Activated CD4-positive, alpha-beta T cell treated with anti-CD3 and anti-CD28 coated beads, Interleukin-2, amount 10 ng/mL, durations not matched to agents 7 days and 5 days (primary cell): ENCODE measurements around the gene C16orf90. TPM values are rescaled to one million over a fixed set of nuclear protein-coding genes. Genes with fewer than 3 reads are reported as not detected.
A peak's percentile ranks its signal among the peaks of the same experiment; 100 is the strongest.

Experiments used
- CTCF ChIA-PET: fragments of 350-600 bp; sonication (Branson Sonifier 250); formaldehyde crosslinking; loops from one replicate; lab custom pipeline; 2021; ENCODE audit warnings: antibody characterized with exemption; lab: Charles Lee
- POLR2A ChIA-PET: fragments of 350-600 bp; sonication (Branson Sonifier 250); formaldehyde crosslinking; loops from one replicate; lab custom pipeline; 2021; ENCODE audit warnings: antibody characterized with exemption; lab: Charles Lee
- DNase-seq: peaks from one replicate; pipeline ENCODE4 v3.0.0-alpha.2; 2020
- H3K27ac Mint-ChIP-seq: one replicate; pipeline ENCODE4 v1.8.0; 2021; ENCODE audit warnings: mild to moderate bottlenecking, moderate library complexity, mixed read lengths
- H3K27me3 Mint-ChIP-seq: one replicate; pipeline ENCODE4 v1.8.0; 2021; ENCODE audit warnings: mixed read lengths
- H3K36me3 Mint-ChIP-seq: one replicate; pipeline ENCODE4 v1.8.0; 2021; ENCODE audit warnings: low read depth, mixed read lengths
- H3K4me1 Mint-ChIP-seq: one replicate; pipeline ENCODE4 v1.8.0; 2021; ENCODE audit warnings: mixed read lengths
- H3K4me3 Mint-ChIP-seq: one replicate; pipeline ENCODE4 v1.8.0; 2021; ENCODE audit warnings: mild to moderate bottlenecking, moderate library complexity, mixed read lengths
- H3K9me3 Mint-ChIP-seq: one replicate; pipeline ENCODE4 v1.8.0; 2021; ENCODE audit warnings: mixed read lengths
- microRNA-seq: library from miRNA; unstranded; fragments of <30 nt; microRNA quantifications from one replicate; pipeline ENCODE4 v1.2.0, GENCODE V29; 2021; ENCODE audit warnings: borderline microRNAs expressed, borderline replicate concordance
- total RNA-seq, 2 experiments: library from RNA; stranded (reverse); gene quantifications; one replicate each; pipeline ENCODE4 v1.2.3, GENCODE V29; 2021

C16orf90 gene
- total RNA-seq, 2 experiments from 2014 or later = not detected

DNA sequence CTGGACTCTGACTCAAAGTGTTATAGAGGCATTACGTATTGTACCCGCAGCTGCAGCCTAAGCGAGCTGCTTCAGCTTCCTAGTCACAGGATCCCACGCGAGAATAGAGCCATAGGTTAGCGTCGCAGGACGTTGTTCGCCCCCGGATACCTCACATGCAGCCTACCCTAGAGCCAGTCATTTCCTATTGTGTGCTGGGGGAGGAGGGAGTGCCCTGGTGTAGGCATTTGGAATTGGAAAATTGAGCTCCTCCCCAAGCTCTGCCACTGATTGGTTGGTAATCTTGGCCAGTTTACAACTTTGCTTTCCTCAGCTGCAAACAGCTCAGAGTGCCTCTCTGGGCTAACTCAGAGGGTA lies 51.3 kb downstream of the C16orf90 start:
- H3K36me3 Mint-ChIP-seq = peaks cover 52% of the 10 kb centered on the region
- H3K4me3 Mint-ChIP-seq = peak overlapping the region; percentile 88
- peaks cover 26% of the 10 kb centered on the region for H3K9me3 Mint-ChIP-seq
- peak overlapping the region; percentile 93 for H3K27ac Mint-ChIP-seq
- ChIA-PET CTCF (interaction anchor here (0.5 to 2.8 kb wide), 6 partner anchors 9 to 281 kb away, joined by 3 to 7 read pairs (median 3); no protein-coding TSS in a partner anchor), POLR2A (interaction anchor here (0.6 to 2.4 kb wide), 5 partner anchors 11 to 282 kb away, joined by 3 to 6 read pairs (median 3); partner anchors contain the start of genes ZNF174, ZNF263 and ZSCAN32)
- DNase-seq = peak; percentile 43
- no peaks in the 10 kb centered on the region for H3K27me3 Mint-ChIP-seq
- H3K4me1 Mint-ChIP-seq = peaks cover 24% of the 10 kb centered on the region

Small RNA genes lying within 50 kb of the gene (microRNA-seq; reads per million reads assigned to microRNA genes)
- gene MIR6126 = not detected

Other genes starting within 250 kb of the C16orf90 start
- under 1 TPM in 1 of 2 experiments, not detected in 1; 0.10 TPM for gene MEFV, start 238.9 kb downstream of the C16orf90 start, total RNA-seq
- gene ZNF263, start 212.0 kb downstream of the C16orf90 start, total RNA-seq = 10 to 100 TPM; 25.7 to 25.9 TPM
- gene TIGD7, start 190.1 kb downstream of the C16orf90 start, total RNA-seq = 1 to 10 TPM; 3.6 to 5.1 TPM
- gene ZNF75A, start 190.0 kb downstream of the C16orf90 start, total RNA-seq = 10 to 100 TPM; 42.7 to 43.8 TPM
- not detected for gene OR2C1, start 139.6 kb downstream of the C16orf90 start, total RNA-seq
- gene ZSCAN32, start 94.5 kb downstream of the C16orf90 start, total RNA-seq = 10 to 100 TPM; 19.5 to 21.4 TPM
- 10 to 100 TPM; 11.4 to 12.7 TPM for gene ZNF174, start 94.3 kb downstream of the C16orf90 start, total RNA-seq
- 1 to 10 TPM; 2.5 to 2.7 TPM for gene ZNF597, start 52.0 kb downstream of the C16orf90 start, total RNA-seq
- 10 to 100 TPM; 42.6 to 59.1 TPM for gene NAA60, start 51.8 kb downstream of the C16orf90 start, total RNA-seq
- 10 to 100 TPM; 39.0 to 43.2 TPM for gene CLUAP1, start 5.5 kb upstream of the C16orf90 start, total RNA-seq
- 10 to 100 TPM; 80.7 to 98.7 TPM for gene NLRC3, start 81.9 kb upstream of the C16orf90 start, total RNA-seq
- 10 to 100 TPM; 13.2 to 13.8 TPM for gene SLX4, start 116.1 kb upstream of the C16orf90 start, total RNA-seq
- gene DNASE1, start 159.2 kb upstream of the C16orf90 start, total RNA-seq = 10 to 100 TPM; 39.7 to 44.2 TPM
- 100 to 1,000 TPM in 1 of 2 experiments, 10 to 100 TPM in 1; 99.5 to 101 TPM for gene TRAP1, start 222.0 kb upstream of the C16orf90 start, total RNA-seq